Chondrocyte (in vitro differentiated cells): Measurements from ENCODE around the gene TSC2. TPM values are rescaled to one million over a fixed set of nuclear protein-coding genes. Genes with fewer than 3 reads are reported as not detected.
"Not testable (repeated sequence)": the region's sequence is repeated elsewhere in the genome, so short reads cannot be mapped to it uniquely, and the experiment has no call there.

Experiments used
- DNase-seq: peaks from one replicate; pipeline ENCODE4 v3.0.0; 2021; ENCODE audit warnings: mixed read lengths, low spot score
- H3K27ac Mint-ChIP-seq: one replicate; pipeline ENCODE4 v1.8.0; 2021; ENCODE audit warnings: mild to moderate bottlenecking, moderate library complexity, mixed read lengths; ENCODE audit not compliant: unreplicated experiment
- H3K27me3 Mint-ChIP-seq: 2 replicates; pipeline ENCODE4 v1.8.0; 2021; ENCODE audit warnings: low read depth, mixed read lengths
- H3K36me3 Mint-ChIP-seq: 2 replicates; pipeline ENCODE4 v1.8.0; 2021; ENCODE audit warnings: low read depth, mixed read lengths
- H3K4me1 Mint-ChIP-seq: 2 replicates; pipeline ENCODE4 v1.8.0; 2021; ENCODE audit warnings: low read depth, mild to moderate bottlenecking, mixed read lengths
- H3K4me3 Mint-ChIP-seq: one replicate; pipeline ENCODE4 v1.8.0; 2021; ENCODE audit warnings: mild to moderate bottlenecking, moderate library complexity, mixed read lengths; ENCODE audit not compliant: unreplicated experiment
- H3K9me3 Mint-ChIP-seq: 2 replicates; pipeline ENCODE4 v1.8.0; 2021; ENCODE audit warnings: low read depth, mixed read lengths
- total RNA-seq: library from RNA; stranded (reverse); gene quantifications from 3 replicates; pipeline ENCODE4 v1.2.1, GENCODE V29; 2021
- TF ChIP-seq, protein P1 (sequence below): fragments of 200-600 bp; sonication (generic); IDR thresholded peaks from 2 replicates; pipeline ENCODE4 v1.5.0; 2021; ENCODE audit warnings: antibody characterized with exemption, mild to moderate bottlenecking, moderate library complexity

TSC2 gene
- total RNA-seq, 1 donor from 2014 or later, result 108 TPM

DNA sequence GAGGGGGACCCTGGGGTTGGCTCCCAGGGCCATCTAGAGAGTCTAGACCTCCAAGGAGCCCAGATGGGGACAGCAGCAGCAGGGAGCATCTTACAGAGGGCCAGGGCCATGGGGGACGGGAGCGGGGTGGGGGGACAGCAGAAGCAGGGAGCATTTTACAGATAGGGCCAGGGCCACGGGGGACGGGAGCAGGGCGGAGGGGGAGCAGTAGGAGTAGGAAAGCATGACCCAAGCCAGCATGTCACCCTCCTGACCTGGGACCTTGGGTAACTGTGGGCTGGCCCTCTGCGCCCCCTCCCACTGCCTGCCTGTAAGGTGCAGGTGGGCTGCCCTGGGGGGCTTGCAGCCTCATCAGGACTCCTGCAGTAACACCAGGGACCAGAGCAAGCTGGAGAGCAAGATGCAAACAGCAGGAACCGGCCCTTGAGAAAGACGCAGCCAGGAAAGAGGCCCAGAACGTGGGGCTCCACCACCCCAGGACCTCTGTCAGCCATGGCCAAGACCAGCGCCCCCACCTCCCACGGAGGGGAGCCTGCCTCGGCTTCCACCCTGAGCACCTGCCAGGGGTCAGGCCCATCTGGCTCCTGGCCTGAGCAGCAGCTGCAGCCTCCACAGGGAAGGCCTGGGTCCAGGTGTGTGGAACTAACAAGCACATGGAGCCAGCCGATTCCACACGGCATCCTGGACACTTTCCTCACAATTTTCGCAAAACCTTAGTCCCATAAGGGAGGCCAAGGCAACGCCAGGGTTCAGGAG lies 40.5 kb upstream of the TSC2 start:
- H3K9me3 Mint-ChIP-seq, result no peaks in the 10 kb centered on the region

DNA sequence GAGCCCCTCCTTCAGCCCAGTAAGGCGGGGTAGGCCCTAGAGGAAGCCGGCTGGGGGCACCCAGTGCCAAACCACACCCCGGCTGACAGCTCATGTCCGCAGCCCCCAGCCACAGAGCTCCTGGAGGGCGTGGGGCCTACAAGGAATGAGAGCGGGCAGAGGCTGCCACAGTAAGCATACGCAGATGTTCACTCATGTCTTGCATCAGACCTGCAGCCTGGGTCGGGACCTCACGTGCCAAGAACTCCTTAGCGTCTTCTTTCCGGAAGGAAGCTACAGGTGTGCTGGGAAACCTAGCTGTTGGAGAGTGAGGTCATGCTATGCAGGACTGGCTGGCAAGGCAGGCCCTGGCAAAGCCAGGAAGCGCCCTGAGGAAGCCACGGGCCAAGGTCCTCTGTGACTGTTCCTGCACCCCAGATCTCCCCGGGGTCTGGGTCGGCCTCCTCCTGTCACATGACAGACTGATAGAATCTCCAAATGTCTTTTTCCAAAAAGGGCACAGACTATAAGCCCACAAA lies 39.7 kb upstream of the TSC2 start:
- Mint-ChIP-seq H3K27ac (peak overlapping the region; percentile 90), H3K4me1 (peaks cover 47% of the 10 kb centered on the region), H3K27me3 (no peaks in the 10 kb centered on the region), H3K9me3 (no peaks in the 10 kb centered on the region), H3K36me3 (no peaks in the 10 kb centered on the region), H3K4me3 (peak overlapping the region; percentile 86)
- no peak for DNase-seq
- TF ChIP-seq, protein P1, sequence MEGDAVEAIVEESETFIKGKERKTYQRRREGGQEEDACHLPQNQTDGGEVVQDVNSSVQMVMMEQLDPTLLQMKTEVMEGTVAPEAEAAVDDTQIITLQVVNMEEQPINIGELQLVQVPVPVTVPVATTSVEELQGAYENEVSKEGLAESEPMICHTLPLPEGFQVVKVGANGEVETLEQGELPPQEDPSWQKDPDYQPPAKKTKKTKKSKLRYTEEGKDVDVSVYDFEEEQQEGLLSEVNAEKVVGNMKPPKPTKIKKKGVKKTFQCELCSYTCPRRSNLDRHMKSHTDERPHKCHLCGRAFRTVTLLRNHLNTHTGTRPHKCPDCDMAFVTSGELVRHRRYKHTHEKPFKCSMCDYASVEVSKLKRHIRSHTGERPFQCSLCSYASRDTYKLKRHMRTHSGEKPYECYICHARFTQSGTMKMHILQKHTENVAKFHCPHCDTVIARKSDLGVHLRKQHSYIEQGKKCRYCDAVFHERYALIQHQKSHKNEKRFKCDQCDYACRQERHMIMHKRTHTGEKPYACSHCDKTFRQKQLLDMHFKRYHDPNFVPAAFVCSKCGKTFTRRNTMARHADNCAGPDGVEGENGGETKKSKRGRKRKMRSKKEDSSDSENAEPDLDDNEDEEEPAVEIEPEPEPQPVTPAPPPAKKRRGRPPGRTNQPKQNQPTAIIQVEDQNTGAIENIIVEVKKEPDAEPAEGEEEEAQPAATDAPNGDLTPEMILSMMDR, result no peak

More for the DNA sequence above, 40.5 kb upstream of the TSC2 start:
- peaks cover 2% of the 10 kb centered on the region for H3K36me3 Mint-ChIP-seq
- peak overlapping the region; percentile 32 for H3K27ac Mint-ChIP-seq
- H3K4me3 Mint-ChIP-seq, result peak overlapping the region; percentile 86
- peaks cover 47% of the 10 kb centered on the region for H3K4me1 Mint-ChIP-seq
- TF ChIP-seq, protein P1, result no peak
- H3K27me3 Mint-ChIP-seq, result no peaks in the 10 kb centered on the region
- no peak for DNase-seq

DNA sequence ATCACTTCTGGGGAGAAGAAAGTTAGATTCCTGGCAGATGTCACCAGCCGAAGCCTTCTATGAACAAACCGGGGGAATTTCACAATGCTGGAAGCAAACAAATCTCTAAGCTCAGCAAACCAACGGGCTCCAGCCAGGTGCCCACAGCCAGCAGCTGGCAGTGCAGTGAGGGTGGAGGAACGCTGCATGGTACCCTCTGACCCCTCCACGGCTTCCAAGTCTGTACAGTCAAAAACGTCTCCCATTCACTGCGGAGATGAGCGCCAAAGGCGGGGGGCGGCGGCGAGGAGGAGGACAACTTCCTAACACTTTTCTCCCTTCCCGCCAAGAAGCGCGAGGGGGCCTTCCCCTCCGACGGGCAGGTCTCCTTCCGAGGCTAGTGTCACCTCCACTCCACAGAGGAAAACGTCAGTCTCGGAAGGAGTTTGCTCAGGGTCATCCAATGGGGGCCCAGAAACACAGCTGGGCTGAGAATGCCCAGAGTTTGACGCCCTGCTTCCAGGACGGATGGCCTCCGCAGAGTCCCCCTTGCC lies 39.1 kb upstream of the TSC2 start:
- Mint-ChIP-seq H3K36me3 (no peaks in the 10 kb centered on the region), H3K4me1 (peaks cover 47% of the 10 kb centered on the region), H3K4me3 (peak overlapping the region; percentile 86), H3K27ac (peak overlapping the region; percentile 90), H3K9me3 (no peaks in the 10 kb centered on the region), H3K27me3 (no peaks in the 10 kb centered on the region)
- DNase-seq, result no peak
- TF ChIP-seq, protein P1, result no peak

DNA sequence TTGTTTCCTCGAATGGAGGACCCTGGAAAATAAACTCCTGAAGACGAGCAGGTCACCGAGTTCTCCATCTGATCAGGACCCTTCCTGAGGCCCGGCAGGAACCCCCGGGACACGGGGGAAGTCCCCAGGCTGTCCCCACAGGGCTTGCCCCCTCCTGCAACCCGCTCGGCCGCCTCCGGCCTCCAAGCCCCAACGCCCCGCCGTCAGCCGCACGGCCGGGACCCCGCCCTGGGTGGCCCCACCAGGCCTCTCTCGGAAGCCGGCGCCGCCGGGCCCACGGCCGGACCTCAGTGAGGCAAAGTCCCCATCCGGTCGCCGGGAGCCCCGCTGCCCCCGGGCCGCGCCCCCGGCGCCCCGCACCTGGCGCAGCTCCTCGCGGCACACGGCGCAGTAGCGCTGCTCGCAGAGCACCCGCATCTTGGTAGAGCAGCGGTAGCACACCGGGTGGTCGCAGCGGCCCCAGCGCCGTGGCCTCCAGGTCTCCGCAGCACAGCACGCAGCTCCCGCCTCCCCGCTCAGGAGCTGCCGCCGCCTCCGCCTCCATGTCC lies 38.5 kb upstream of the TSC2 start:
- TF ChIP-seq, protein P1, result no peak
- DNase-seq, result no peak
- H3K4me1 Mint-ChIP-seq, result peaks cover 43% of the 10 kb centered on the region
- H3K27ac Mint-ChIP-seq, result peak overlapping the region; percentile 90
- peak overlapping the region; percentile 86 for H3K4me3 Mint-ChIP-seq
- no peaks in the 10 kb centered on the region for H3K27me3 Mint-ChIP-seq
- H3K9me3 Mint-ChIP-seq, result no peaks in the 10 kb centered on the region
- no peaks in the 10 kb centered on the region for H3K36me3 Mint-ChIP-seq

DNA sequence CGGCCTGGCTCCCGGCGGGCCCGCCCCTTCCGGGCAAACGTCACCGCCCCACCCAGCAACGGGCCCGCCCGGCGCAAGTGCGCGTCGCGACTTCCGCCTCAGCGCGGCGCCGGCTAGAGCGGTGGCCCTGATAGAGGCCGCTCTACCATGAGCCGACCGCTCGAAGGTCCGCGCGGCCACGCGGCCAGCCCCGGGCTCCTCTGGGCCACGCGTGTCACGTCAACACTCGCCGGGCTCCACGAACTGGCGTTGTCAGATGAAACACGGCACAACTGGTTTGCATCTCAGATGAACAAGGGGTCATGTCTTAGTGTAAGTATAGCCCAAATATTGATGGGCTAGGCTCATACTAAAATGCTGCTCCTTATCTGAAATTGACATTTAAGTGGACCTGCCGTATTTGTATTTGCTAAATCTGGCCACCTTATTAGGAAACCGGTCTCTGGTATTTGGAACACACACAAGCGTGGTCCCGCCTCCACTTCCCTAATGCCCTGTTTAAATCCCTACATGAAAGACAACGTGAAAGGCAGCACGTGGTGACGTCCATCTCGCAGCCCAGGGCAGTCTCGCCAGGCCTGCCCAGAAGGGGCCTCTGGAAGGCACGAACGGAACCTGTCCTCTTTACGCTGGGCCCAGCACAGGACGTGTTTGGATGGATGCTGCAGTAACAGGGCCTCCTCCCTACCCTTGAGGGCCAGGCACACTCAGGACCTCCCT lies 37.8 kb upstream of the TSC2 start, which contains the start of gene ZNF598:
Gene ZNF598, minus strand, starts transcription at position 31 of the 720 bp plus-strand sequence.
- Mint-ChIP-seq H3K4me1 (peaks cover 37% of the 10 kb centered on the region), H3K27me3 (no peaks in the 10 kb centered on the region), H3K27ac (peak within 1 kb of the TSS; percentile 93), H3K36me3 (no peaks in the 10 kb centered on the region), H3K9me3 (no peaks in the 10 kb centered on the region), H3K4me3 (peak within 1 kb of the TSS; percentile 86)
- DNase-seq, result no peak
- TF ChIP-seq, protein P1, result peak; percentile 47

DNA sequence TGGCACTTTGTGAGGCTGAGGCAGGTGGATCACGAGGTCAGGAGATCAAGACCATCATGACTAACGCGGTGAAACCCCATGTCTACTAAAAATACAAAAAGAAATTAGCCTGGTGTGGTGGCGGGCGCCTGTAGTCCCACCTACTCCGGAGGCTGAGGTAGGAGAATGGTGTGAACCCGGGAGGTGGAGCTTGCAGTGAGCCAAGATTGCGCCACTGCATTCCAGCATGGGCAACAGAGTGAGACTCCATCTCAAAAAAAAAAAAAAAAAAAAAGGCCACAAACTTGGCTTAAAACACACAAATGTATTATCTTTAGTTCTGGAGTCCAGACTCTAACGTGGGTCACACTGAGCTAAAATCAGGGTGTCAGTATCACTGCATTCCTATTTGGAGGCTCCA lies 36.1 kb upstream of the TSC2 start:
- H3K9me3 Mint-ChIP-seq, H3K27me3 Mint-ChIP-seq, H3K4me3 Mint-ChIP-seq, DNase-seq, H3K27ac Mint-ChIP-seq, H3K36me3 Mint-ChIP-seq: not testable (repeated sequence)
- H3K4me1 Mint-ChIP-seq, result peaks cover 28% of the 10 kb centered on the region
